Liver (tissue), 9 donors: ENCODE results near the gene MEF2D. TPM values are rescaled to one million over a fixed set of nuclear protein-coding genes. Genes with fewer than 3 reads are reported as not detected.

Source experiments
- DNase-seq: peaks from one replicate; pipeline ENCODE4 v3.0.0-alpha.2; 2017; ENCODE audit warnings: low spot score
- H3K27ac ChIP-seq, 2 donors: one replicate each; pipeline ENCODE4 v1.7.0; 2013; ENCODE audit warnings: inconsistent platforms in 2 of 2, low read length in 2 of 2, control low read depth in 1 of 2, low read depth in 1 of 2, mild to moderate bottlenecking in 1 of 2
- H3K27me3 ChIP-seq, 4 donors: one replicate each; pipeline versions ENCODE4 v1.6.1 to v1.7.0; 2013; ENCODE audit warnings: low read length in 3 of 4, inconsistent platforms in 1 of 4, mild to moderate bottlenecking in 1 of 4, moderate library complexity in 1 of 4; ENCODE audit not compliant: control insufficient read depth in 4 of 4, insufficient read depth in 4 of 4
- H3K36me3 ChIP-seq, 4 donors: one replicate each; pipeline versions ENCODE4 v1.6.1 to v1.7.0; 2013; ENCODE audit warnings: low read length in 3 of 4, mild to moderate bottlenecking in 3 of 4, low read depth in 1 of 4, moderate library complexity in 1 of 4; ENCODE audit not compliant: control insufficient read depth in 4 of 4, insufficient read depth in 3 of 4
- H3K4me1 ChIP-seq, 4 donors: one replicate each; pipeline versions ENCODE4 v1.6.1 to v1.7.0; 2013; ENCODE audit warnings: low read length in 3 of 4, mild to moderate bottlenecking in 3 of 4, moderate library complexity in 1 of 4; ENCODE audit not compliant: control insufficient read depth in 4 of 4, insufficient read depth in 4 of 4
- H3K4me3 ChIP-seq, 3 donors: one replicate each; pipeline versions ENCODE4 v1.6.1 to v1.7.0; 2013; ENCODE audit warnings: low read length in 3 of 3, control low read depth in 1 of 3, low read depth in 1 of 3, mild to moderate bottlenecking in 1 of 3
- H3K9ac ChIP-seq, 2 donors: one replicate each; pipeline ENCODE4 v1.7.0; 2013; ENCODE audit warnings: low read length in 2 of 2, mild to moderate bottlenecking in 2 of 2, moderate library complexity in 2 of 2, control low read depth in 1 of 2, low read depth in 1 of 2
- H3K9me3 ChIP-seq, 4 donors: one replicate each; pipeline versions ENCODE4 v1.6.1 to v1.7.0; 2013; ENCODE audit warnings: low read length in 3 of 4; ENCODE audit not compliant: control insufficient read depth in 4 of 4
- EGR1 ChIP-seq, 2 donors: IDR thresholded peaks; 2 replicates each; pipeline ENCODE4 v1.6.1; 2016 to 2018; ENCODE audit warnings: antibody characterized with exemption in 2 of 2, low read depth in 2 of 2
- FOXA1 ChIP-seq: IDR thresholded peaks from 2 replicates; pipeline ENCODE4 v1.6.1; 2016; ENCODE audit warnings: antibody characterized with exemption
- FOXA2 ChIP-seq: IDR thresholded peaks from 2 replicates; pipeline ENCODE4 v1.6.1; 2016; ENCODE audit warnings: antibody characterized with exemption
- GABPA ChIP-seq, 2 donors: IDR thresholded peaks in 1 of 2; conservative IDR thresholded peaks in 1 of 2; 2 replicates each; pipeline ENCODE4 v1.6.1; 2016; ENCODE audit warnings: antibody characterized with exemption in 2 of 2, mild to moderate bottlenecking in 1 of 2, moderate library complexity in 1 of 2
- HNF4A ChIP-seq, 2 donors: conservative IDR thresholded peaks; 2 replicates each; pipeline ENCODE4 v1.6.1; 2016; ENCODE audit warnings: antibody characterized with exemption in 2 of 2, mild to moderate bottlenecking in 2 of 2
- HNF4G ChIP-seq: IDR thresholded peaks from 2 replicates; pipeline ENCODE4 v1.6.1; 2016; ENCODE audit warnings: antibody characterized with exemption
- JUND ChIP-seq, 2 donors: IDR thresholded peaks; 2 replicates each; pipeline ENCODE4 v1.6.1; 2016; ENCODE audit warnings: antibody characterized with exemption in 2 of 2
- NR2F2 ChIP-seq: IDR thresholded peaks from 2 replicates; pipeline ENCODE4 v1.6.1; 2016; ENCODE audit warnings: antibody characterized with exemption
- RAD21 ChIP-seq, 2 donors: IDR thresholded peaks; 2 replicates each; pipeline ENCODE4 v1.6.1; 2016; ENCODE audit warnings: antibody characterized with exemption in 2 of 2, mild to moderate bottlenecking in 2 of 2
- RXRA ChIP-seq, 2 donors: IDR thresholded peaks; 2 replicates each; pipeline ENCODE4 v1.6.1; 2017 to 2018; ENCODE audit warnings: antibody characterized with exemption in 2 of 2, mild to moderate bottlenecking in 1 of 2
- SP1 ChIP-seq: IDR thresholded peaks from 2 replicates; pipeline ENCODE4 v1.6.1; 2018; ENCODE audit warnings: antibody characterized with exemption, mild to moderate bottlenecking
- TAF1 ChIP-seq: conservative IDR thresholded peaks from 2 replicates; pipeline ENCODE4 v1.6.1; 2016; ENCODE audit warnings: antibody characterized with exemption, mild to moderate bottlenecking
- YY1 ChIP-seq: IDR thresholded peaks from 2 replicates; pipeline ENCODE4 v1.6.1; 2016; ENCODE audit warnings: antibody characterized with exemption, mild to moderate bottlenecking
- WGBS: extraction: QIAGEN DNeasy Blood & Tissue Kit; methylation state at CpG from one replicate; pipeline ENCODE4 v1.1.7; 2013; 5-methylcytosine and 5-hydroxymethylcytosine counted together
- polyA plus RNA-seq, 2 donors: library from polyadenylated mRNA; stranded (reverse) in 1 of 2; unstranded in 1 of 2; fragments of 200-250 nt in 1 of 2; fragments of >200 nt in 1 of 2; fragmentation: Nextera tagmentation in 1 of 2; extraction: Ambion mirVana in 1 of 2; gene quantifications; one replicate each; pipeline versions ENCODE4 v1.2.1 to v1.2.3, GENCODE V29; 2013 to 2015
- total RNA-seq, 2 donors: library from RNA; depleted of rRNA; stranded (reverse); fragments of >200 nt; gene quantifications; one replicate each; pipeline ENCODE4 v1.2.3, GENCODE V29; 2014
- TF ChIP-seq, protein P1 (sequence below): IDR thresholded peaks from 2 replicates; pipeline ENCODE4 v1.6.1; 2016; ENCODE audit warnings: antibody characterized with exemption
- TF ChIP-seq, protein P2 (sequence below): IDR thresholded peaks from 2 replicates; pipeline ENCODE4 v1.6.1; 2016; ENCODE audit warnings: antibody characterized with exemption
- TF ChIP-seq, protein P3 (sequence below): IDR thresholded peaks from 2 replicates; pipeline ENCODE4 v1.6.1; 2016; ENCODE audit warnings: antibody characterized with exemption, mild to moderate bottlenecking
- donor health status: healthy.
- donor health status: healthy.
- donor health status: healthy.
- donor health status: healthy.
- donor health status: healthy.

MEF2D gene
- total and polyA plus RNA-seq, 4 donors: 3.4 to 7.6 (median 5.5) TPM

DNA sequence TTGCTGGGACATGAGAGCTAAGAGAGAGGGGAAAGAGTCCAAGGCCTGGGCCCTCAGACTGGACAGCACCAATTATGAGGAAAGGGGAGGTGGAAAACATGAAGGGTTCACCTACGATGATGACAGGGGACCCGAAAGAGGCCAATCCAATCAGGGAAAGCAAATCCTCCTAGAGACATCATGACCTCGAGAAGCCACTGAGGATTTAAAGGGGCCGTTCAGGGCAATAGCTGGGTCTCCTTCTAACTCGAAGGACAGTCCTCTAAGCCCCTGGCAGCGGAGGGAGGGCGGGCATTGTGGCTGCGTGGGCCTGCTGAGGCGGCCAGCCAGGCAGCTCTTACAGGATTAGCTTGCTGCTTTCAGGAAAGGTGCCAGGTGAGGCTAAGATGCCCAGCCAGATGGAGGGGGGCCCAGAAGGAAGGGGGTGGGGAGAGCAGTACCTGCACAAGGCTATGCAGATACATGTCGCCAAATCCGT, 7.4 kb downstream of the MEF2D start:
- Histone ChIP-seq H3K27me3 (no peaks in the 10 kb centered on the region), H3K9me3 (no peaks in the 10 kb centered on the region), H3K4me1 (peaks cover 38 to 91% (median 85%) of the 10 kb centered on the region in 4 donors), H3K36me3 (peaks cover 0 to 2% (median 0%) of the 10 kb centered on the region in 4 donors), H3K9ac (no peak overlapping the region), H3K27ac (peak overlapping the region in 1 of 2 donors; percentile 3), H3K4me3 (no peak overlapping the region)
- DNase-seq: no peak
- TF ChIP-seq, protein P1, sequence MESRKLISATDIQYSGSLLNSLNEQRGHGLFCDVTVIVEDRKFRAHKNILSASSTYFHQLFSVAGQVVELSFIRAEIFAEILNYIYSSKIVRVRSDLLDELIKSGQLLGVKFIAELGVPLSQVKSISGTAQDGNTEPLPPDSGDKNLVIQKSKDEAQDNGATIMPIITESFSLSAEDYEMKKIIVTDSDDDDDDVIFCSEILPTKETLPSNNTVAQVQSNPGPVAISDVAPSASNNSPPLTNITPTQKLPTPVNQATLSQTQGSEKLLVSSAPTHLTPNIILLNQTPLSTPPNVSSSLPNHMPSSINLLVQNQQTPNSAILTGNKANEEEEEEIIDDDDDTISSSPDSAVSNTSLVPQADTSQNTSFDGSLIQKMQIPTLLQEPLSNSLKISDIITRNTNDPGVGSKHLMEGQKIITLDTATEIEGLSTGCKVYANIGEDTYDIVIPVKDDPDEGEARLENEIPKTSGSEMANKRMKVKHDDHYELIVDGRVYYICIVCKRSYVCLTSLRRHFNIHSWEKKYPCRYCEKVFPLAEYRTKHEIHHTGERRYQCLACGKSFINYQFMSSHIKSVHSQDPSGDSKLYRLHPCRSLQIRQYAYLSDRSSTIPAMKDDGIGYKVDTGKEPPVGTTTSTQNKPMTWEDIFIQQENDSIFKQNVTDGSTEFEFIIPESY: no peak
- TF ChIP-seq GABPA (IDR thresholded peaks at IDR 0.05 in 1 of 2, conservative IDR thresholded peaks at IDR 0.05 in 1 of 2): no peak
- no peak for TF ChIP-seq HNF4G
- no peak for TF ChIP-seq RAD21 (IDR thresholded peaks at IDR 0.05)
- TF ChIP-seq EGR1 (IDR thresholded peaks at IDR 0.05; ENCODE audit: low read depth in 2 of 2): no peak
- TF ChIP-seq, protein P2, sequence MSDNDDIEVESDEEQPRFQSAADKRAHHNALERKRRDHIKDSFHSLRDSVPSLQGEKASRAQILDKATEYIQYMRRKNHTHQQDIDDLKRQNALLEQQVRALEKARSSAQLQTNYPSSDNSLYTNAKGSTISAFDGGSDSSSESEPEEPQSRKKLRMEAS: no peak
- no peak for TF ChIP-seq FOXA2
- no peak for TF ChIP-seq YY1
- no peak for TF ChIP-seq NR2F2
- no peak for TF ChIP-seq SP1
- 69% methylated on average over 11 of the region's 11 CpGs for WGBS

DNA sequence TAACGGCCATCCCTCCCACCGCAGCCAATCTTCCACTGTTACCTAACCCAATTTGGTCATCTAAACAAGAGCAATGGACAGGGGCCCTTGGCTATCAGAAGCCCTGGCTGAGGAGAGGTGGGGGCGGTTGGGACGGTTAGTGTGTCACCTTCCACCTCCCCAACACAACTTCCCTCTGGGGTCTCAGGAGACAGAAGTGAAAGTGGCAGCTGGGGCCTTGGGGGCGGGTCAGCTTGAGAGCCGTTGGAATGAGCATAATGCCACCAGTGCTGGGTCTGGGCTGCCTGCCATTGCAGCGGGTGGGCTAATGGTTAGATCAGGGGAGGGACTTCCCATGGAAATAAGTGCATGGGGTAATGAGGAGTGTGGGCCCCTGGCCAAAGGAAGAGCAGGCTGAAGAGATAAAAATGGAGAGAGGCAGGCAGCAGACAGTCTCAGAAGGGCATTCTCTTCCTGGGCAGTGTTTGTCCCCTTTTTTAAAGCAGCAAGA, 7.9 kb downstream of the MEF2D start:
- H3K4me3 ChIP-seq: no peak overlapping the region
- H3K27ac ChIP-seq: peak overlapping the region in 1 of 2 donors; percentile 3
- H3K9me3 ChIP-seq: no peaks in the 10 kb centered on the region
- TF ChIP-seq TAF1 (no peak), HNF4G (no peak), GABPA (IDR thresholded peaks at IDR 0.05 in 1 of 2, conservative IDR thresholded peaks at IDR 0.05 in 1 of 2) (no peak), RXRA (IDR thresholded peaks at IDR 0.05) (no peak), JUND (IDR thresholded peaks at IDR 0.05) (no peak), HNF4A (conservative IDR thresholded peaks at IDR 0.05) (no peak), SP1 (no peak), FOXA1 (no peak), EGR1 (IDR thresholded peaks at IDR 0.05; ENCODE audit: low read depth in 2 of 2) (no peak)
- TF ChIP-seq, protein P2: no peak
- TF ChIP-seq, protein P3, sequence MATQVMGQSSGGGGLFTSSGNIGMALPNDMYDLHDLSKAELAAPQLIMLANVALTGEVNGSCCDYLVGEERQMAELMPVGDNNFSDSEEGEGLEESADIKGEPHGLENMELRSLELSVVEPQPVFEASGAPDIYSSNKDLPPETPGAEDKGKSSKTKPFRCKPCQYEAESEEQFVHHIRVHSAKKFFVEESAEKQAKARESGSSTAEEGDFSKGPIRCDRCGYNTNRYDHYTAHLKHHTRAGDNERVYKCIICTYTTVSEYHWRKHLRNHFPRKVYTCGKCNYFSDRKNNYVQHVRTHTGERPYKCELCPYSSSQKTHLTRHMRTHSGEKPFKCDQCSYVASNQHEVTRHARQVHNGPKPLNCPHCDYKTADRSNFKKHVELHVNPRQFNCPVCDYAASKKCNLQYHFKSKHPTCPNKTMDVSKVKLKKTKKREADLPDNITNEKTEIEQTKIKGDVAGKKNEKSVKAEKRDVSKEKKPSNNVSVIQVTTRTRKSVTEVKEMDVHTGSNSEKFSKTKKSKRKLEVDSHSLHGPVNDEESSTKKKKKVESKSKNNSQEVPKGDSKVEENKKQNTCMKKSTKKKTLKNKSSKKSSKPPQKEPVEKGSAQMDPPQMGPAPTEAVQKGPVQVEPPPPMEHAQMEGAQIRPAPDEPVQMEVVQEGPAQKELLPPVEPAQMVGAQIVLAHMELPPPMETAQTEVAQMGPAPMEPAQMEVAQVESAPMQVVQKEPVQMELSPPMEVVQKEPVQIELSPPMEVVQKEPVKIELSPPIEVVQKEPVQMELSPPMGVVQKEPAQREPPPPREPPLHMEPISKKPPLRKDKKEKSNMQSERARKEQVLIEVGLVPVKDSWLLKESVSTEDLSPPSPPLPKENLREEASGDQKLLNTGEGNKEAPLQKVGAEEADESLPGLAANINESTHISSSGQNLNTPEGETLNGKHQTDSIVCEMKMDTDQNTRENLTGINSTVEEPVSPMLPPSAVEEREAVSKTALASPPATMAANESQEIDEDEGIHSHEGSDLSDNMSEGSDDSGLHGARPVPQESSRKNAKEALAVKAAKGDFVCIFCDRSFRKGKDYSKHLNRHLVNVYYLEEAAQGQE: no peak
- peaks cover 33 to 85% (median 79%) of the 10 kb centered on the region in 4 donors for H3K4me1 ChIP-seq
- no peak for DNase-seq
- peaks cover 0 to 2% (median 0%) of the 10 kb centered on the region in 4 donors for H3K36me3 ChIP-seq
- H3K9ac ChIP-seq: no peak overlapping the region
- 63% methylated on average over 7 of the region's 7 CpGs for WGBS
- no peaks in the 10 kb centered on the region for H3K27me3 ChIP-seq
